HepG2 (cell line): ENCODE data around the gene CENPB. TPM values are rescaled to one million over a fixed set of nuclear protein-coding genes. Genes with fewer than 3 reads are reported as not detected.
A peak's percentile ranks its signal among the peaks of the same experiment; 100 is the strongest.

ENCODE experiments used
- CC2D1A ChIP-seq: sonication (generic); formaldehyde crosslinking; IDR thresholded peaks from 2 replicates; pipeline ENCODE4 v1.8.1; 2023; ENCODE audit warnings: mild to moderate bottlenecking, missing genetic modification reagents
- CHD2 ChIP-seq: IDR thresholded peaks from 2 replicates; pipeline ENCODE4 v1.6.1; 2011; ENCODE audit warnings: low read depth, low read length, improper control_type of control experiment
- GATA4 ChIP-seq: sonication (generic); IDR thresholded peaks from 2 replicates; pipeline ENCODE4 v1.6.1; 2016; ENCODE audit warnings: antibody characterized with exemption, low read depth, borderline replicate concordance
- HMGXB3 ChIP-seq: sonication (generic); formaldehyde crosslinking; IDR thresholded peaks from 2 replicates; pipeline ENCODE4 v1.4.0; 2020; ENCODE audit warnings: missing genetic modification reagents, borderline replicate concordance
- PHB2 ChIP-seq: fragments of 450-650 bp; IDR thresholded peaks from 2 replicates; pipeline ENCODE4 v1.6.1; 2018; ENCODE audit not compliant: partially characterized antibody
- REXO4 ChIP-seq: sonication (generic); formaldehyde crosslinking; IDR thresholded peaks from 2 replicates; pipeline ENCODE4 v1.8.0; 2022; ENCODE audit warnings: missing genetic modification reagents, mild to moderate bottlenecking, borderline replicate concordance
- SMYD3 ChIP-seq: sonication (generic); formaldehyde crosslinking; IDR thresholded peaks from 2 replicates; pipeline ENCODE4 v1.8.1; 2023; ENCODE audit warnings: mild to moderate bottlenecking, missing genetic modification reagents
- TFDP2 ChIP-seq: sonication (generic); formaldehyde crosslinking; IDR thresholded peaks from 2 replicates; pipeline ENCODE4 v1.4.0; 2020; ENCODE audit warnings: missing genetic modification reagents
- ZC3H4 ChIP-seq: sonication (generic); formaldehyde crosslinking; IDR thresholded peaks from 2 replicates; pipeline ENCODE4 v1.4.0; 2020; ENCODE audit warnings: missing genetic modification reagents, borderline replicate concordance
- ZFP82 ChIP-seq: sonication (generic); formaldehyde crosslinking; IDR thresholded peaks from 2 replicates; pipeline ENCODE4 v1.5.1; 2020; ENCODE audit warnings: mild to moderate bottlenecking, missing genetic modification reagents, borderline replicate concordance
- ZNF282 ChIP-seq: fragments of 450-650 bp; IDR thresholded peaks from 2 replicates; pipeline ENCODE4 v1.6.1; 2018; ENCODE audit not compliant: partially characterized antibody
- ZNF446 ChIP-seq: sonication (generic); formaldehyde crosslinking; IDR thresholded peaks from 2 replicates; pipeline ENCODE4 v1.5.0; 2020; ENCODE audit warnings: mild to moderate bottlenecking, missing genetic modification reagents
- ZNF75D ChIP-seq: sonication (generic); formaldehyde crosslinking; IDR thresholded peaks from 2 replicates; pipeline ENCODE4 v1.8.1; 2023; ENCODE audit warnings: missing genetic modification reagents, mild to moderate bottlenecking, borderline replicate concordance
- ZSCAN29 ChIP-seq: sonication (generic); formaldehyde crosslinking; conservative IDR thresholded peaks from 2 replicates; pipeline ENCODE4 v1.4.0; 2020; ENCODE audit warnings: mild to moderate bottlenecking, missing genetic modification reagents
- polyA plus RNA-seq, 8 experiments: library from polyadenylated mRNA; depleted of rRNA in 3 of 8; stranded (reverse) in 7 of 8; unstranded in 1 of 8; fragments of >200 nt; fragmentation: Illumina TruSeq in 4 of 8; extraction: Trizol in 4 of 8; gene quantifications; 2 replicates each; pipeline versions ENCODE4 v1.2.1 to v1.2.3, GENCODE V29; 2011 to 2016; ENCODE audit warnings: low read depth in 4 of 8, missing spikeins in 1 of 8, mixed read lengths in 1 of 8; ENCODE audit not compliant: insufficient read depth in 1 of 8
- total RNA-seq, 5 experiments: library from RNA; depleted of rRNA; stranded (reverse); fragments of >200 nt; fragmentation: Illumina TruSeq; extraction: Trizol; gene quantifications; 2 replicates each; pipeline ENCODE4 v1.2.3, GENCODE V29; 2016; ENCODE audit warnings: low read depth in 1 of 5
- TF ChIP-seq, protein P1 (sequence below): sonication (generic); formaldehyde crosslinking; IDR thresholded peaks from 2 replicates; pipeline ENCODE4 v1.4.0; 2020; ENCODE audit warnings: mild to moderate bottlenecking, missing genetic modification reagents, borderline replicate concordance
- TF ChIP-seq, protein P2 (sequence below): IDR thresholded peaks from 2 replicates; pipeline ENCODE4 v1.6.1; 2016; ENCODE audit warnings: low read depth, borderline replicate concordance

The CENPB gene
- total and polyA plus RNA-seq, 2 of the 13 experiments (the other 11 are each of a cell fraction or from before 2014, with no cell fraction given), result 10.4 to 54.5 TPM

DNA sequence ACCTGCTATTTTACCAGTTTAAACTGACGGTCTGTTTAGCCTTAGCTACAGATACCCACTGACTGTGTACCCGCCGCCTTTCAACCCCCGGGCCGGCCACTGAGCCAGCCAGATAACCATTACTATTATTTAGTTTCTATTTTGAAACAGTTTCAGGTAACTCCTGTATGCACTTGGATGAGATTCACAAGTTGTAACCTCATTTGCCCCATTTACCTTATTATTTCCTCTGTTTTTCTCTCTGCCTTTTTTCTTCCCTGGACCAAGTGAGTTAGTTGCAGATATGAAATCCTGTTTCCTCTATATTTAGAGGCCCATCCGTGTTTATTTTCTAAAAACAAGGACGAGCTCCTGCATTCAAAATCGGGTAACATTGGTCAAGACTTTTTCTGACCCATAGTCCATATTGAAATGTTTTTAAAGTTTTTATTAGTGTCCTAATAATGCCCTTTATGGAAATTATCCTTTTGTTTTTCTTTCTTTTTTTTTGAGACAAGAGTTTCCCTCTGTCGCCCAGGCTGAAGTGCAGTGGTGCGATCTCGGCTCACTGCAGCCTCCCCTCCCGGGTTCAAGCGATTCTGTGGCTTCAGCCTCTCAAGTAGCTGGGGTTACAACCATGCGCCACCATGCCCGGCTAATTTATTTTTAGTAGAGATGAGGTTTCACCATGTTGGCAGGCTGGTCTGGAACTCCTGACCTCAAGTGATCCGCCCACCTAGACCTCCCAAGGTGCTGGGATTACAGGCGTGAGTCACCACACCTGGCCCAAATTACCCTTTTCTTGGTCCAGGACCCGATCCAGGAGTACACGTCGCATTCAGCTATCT, 34.6 kb upstream of the CENPB start (continued):
- TF ChIP-seq, protein P1, sequence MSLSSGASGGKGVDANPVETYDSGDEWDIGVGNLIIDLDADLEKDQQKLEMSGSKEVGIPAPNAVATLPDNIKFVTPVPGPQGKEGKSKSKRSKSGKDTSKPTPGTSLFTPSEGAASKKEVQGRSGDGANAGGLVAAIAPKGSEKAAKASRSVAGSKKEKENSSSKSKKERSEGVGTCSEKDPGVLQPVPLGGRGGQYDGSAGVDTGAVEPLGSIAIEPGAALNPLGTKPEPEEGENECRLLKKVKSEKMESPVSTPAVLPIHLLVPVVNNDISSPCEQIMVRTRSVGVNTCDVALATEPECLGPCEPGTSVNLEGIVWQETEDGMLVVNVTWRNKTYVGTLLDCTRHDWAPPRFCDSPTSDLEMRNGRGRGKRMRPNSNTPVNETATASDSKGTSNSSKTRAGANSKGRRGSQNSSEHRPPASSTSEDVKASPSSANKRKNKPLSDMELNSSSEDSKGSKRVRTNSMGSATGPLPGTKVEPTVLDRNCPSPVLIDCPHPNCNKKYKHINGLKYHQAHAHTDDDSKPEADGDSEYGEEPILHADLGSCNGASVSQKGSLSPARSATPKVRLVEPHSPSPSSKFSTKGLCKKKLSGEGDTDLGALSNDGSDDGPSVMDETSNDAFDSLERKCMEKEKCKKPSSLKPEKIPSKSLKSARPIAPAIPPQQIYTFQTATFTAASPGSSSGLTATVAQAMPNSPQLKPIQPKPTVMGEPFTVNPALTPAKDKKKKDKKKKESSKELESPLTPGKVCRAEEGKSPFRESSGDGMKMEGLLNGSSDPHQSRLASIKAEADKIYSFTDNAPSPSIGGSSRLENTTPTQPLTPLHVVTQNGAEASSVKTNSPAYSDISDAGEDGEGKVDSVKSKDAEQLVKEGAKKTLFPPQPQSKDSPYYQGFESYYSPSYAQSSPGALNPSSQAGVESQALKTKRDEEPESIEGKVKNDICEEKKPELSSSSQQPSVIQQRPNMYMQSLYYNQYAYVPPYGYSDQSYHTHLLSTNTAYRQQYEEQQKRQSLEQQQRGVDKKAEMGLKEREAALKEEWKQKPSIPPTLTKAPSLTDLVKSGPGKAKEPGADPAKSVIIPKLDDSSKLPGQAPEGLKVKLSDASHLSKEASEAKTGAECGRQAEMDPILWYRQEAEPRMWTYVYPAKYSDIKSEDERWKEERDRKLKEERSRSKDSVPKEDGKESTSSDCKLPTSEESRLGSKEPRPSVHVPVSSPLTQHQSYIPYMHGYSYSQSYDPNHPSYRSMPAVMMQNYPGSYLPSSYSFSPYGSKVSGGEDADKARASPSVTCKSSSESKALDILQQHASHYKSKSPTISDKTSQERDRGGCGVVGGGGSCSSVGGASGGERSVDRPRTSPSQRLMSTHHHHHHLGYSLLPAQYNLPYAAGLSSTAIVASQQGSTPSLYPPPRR, result no peak
- TF ChIP-seq ZC3H4 (CRISPR knock-in tag) (peak; percentile 4; the same call in 1 of the 2 replicates), ZNF282 (no peak), REXO4 (CRISPR knock-in tag) (no peak), SMYD3 (CRISPR knock-in tag) (0 out of 2 replicates have a peak, but pooled peaks have one; percentile 19), ZSCAN29 (CRISPR knock-in tag) (no peak), ZFP82 (CRISPR knock-in tag) (0 out of 2 replicates have a peak, but pooled peaks have one; percentile 18), ZNF75D (CRISPR knock-in tag) (no peak), HMGXB3 (no peak), GATA4 (0 out of 2 replicates have a peak, but pooled peaks have one; percentile 17), CC2D1A (CRISPR knock-in tag) (0 out of 2 replicates have a peak, but pooled peaks have one; percentile 74), TFDP2 (CRISPR knock-in tag) (no peak), CHD2 (no peak), ZNF446 (CRISPR knock-in tag) (no peak), PHB2 (no peak)
- TF ChIP-seq, protein P2, sequence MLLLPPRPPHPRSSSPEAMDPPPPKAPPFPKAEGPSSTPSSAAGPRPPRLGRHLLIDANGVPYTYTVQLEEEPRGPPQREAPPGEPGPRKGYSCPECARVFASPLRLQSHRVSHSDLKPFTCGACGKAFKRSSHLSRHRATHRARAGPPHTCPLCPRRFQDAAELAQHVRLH (CRISPR knock-in tag), result 0 out of 2 replicates have a peak, but pooled peaks have one; percentile 43
